Measurements from ENCODE around the gene EXOC2.

- TF ChIP-seq CTCF (IDR thresholded peaks at IDR 0.05; ENCODE audit: insufficient read depth, low read depth, low read length) (no peak), EZH2 (IDR thresholded peaks at IDR 0.05; ENCODE audit: insufficient read depth, low read length) (no peak)
Measured at GRCh38 chr6:711925-712324, 19.0 kb upstream of the EXOC2 start.
